Activated CD4-positive, alpha-beta T cell treated with anti-CD3 and anti-CD28 coated beads, Interleukin-2, amount 50 U/mL, for 48 hours (primary cell): ENCODE measurements around the gene SNX9.
"Not testable (repeated sequence)": the region's sequence is repeated elsewhere in the genome, so short reads cannot be mapped to it uniquely, and the experiment has no call there.

ENCODE experiments used
- DNase-seq, 2 experiments: peaks; one replicate each; pipeline ENCODE4 v3.0.0-alpha.2; 2020

The SNX9 gene

GRCh38 chr6:157832250-157832967 lies 9.4 kb downstream of the SNX9 start:
- DNase-seq = no peak

GRCh38 chr6:157834549-157834948 lies 11.5 kb downstream of the SNX9 start:
- DNase-seq = no peak

- DNase-seq = no peak
Observed at GRCh38 chr6:157838718-157839430, 15.8 kb downstream of the SNX9 start.

- DNase-seq = no peak
Observed at GRCh38 chr6:157839606-157840005, 16.6 kb downstream of the SNX9 start.

- no peak for DNase-seq
Observed at GRCh38 chr6:157840261-157840660, 17.2 kb downstream of the SNX9 start.

- no peak for DNase-seq
Observed at GRCh38 chr6:157840776-157841175, 17.7 kb downstream of the SNX9 start.

GRCh38 chr6:157841211-157841840 lies 18.3 kb downstream of the SNX9 start:
- DNase-seq = no peak

- no peak for DNase-seq
Observed at GRCh38 chr6:157842212-157842611, 19.2 kb downstream of the SNX9 start.

- DNase-seq = not testable (repeated sequence)
Observed at GRCh38 chr6:157844196-157844595, 21.1 kb downstream of the SNX9 start.

- no peak for DNase-seq
Observed at GRCh38 chr6:157845493-157846259, 22.6 kb downstream of the SNX9 start.

- no peak for DNase-seq
Observed at GRCh38 chr6:157847846-157848245, 24.8 kb downstream of the SNX9 start.

- no peak for DNase-seq
Observed at GRCh38 chr6:157848693-157849092, 25.6 kb downstream of the SNX9 start.

GRCh38 chr6:157849288-157850017 lies 26.4 kb downstream of the SNX9 start:
- DNase-seq = no peak

- DNase-seq = no peak
Observed at GRCh38 chr6:157850030-157850429, 27.0 kb downstream of the SNX9 start.

GRCh38 chr6:157853018-157853805 lies 30.2 kb downstream of the SNX9 start:
- no peak for DNase-seq

GRCh38 chr6:157853902-157854502 lies 31.0 kb downstream of the SNX9 start:
- DNase-seq = no peak

GRCh38 chr6:157855325-157855724 lies 32.3 kb downstream of the SNX9 start:
- no peak for DNase-seq

- DNase-seq = not testable (repeated sequence)
Observed at GRCh38 chr6:157855804-157856203, 32.8 kb downstream of the SNX9 start.

GRCh38 chr6:157858664-157859063 lies 35.6 kb downstream of the SNX9 start:
- DNase-seq = not testable (repeated sequence)

GRCh38 chr6:157859775-157860504 lies 36.9 kb downstream of the SNX9 start:
- DNase-seq = no peak
